ENCODE results near the gene KLC1.

Gene KLC1

GRCh38 chr14:103705118-103705503, 76.1 kb downstream of the KLC1 start:
- no peak for DNase-seq (ENCODE audit: low spot score)

GRCh38 chr14:103705504-103706284, 76.7 kb downstream of the KLC1 start:
- no peak for DNase-seq (ENCODE audit: low spot score)

- no peak for DNase-seq (ENCODE audit: low spot score)
Observed at GRCh38 chr14:103706551-103707328, 77.7 kb downstream of the KLC1 start.

- DNase-seq (ENCODE audit: low spot score): no peak
Observed at GRCh38 chr14:103707329-103708263, 78.6 kb downstream of the KLC1 start.

GRCh38 chr14:103708750-103709187, 79.8 kb downstream of the KLC1 start:
- DNase-seq (ENCODE audit: low spot score): no peak

- no peak for DNase-seq (ENCODE audit: low spot score)
Observed at GRCh38 chr14:103709814-103710213, 80.8 kb downstream of the KLC1 start.

GRCh38 chr14:103710771-103711377, 81.9 kb downstream of the KLC1 start:
- no peak for DNase-seq (ENCODE audit: low spot score)

GRCh38 chr14:103711516-103712431, 82.8 kb downstream of the KLC1 start:
- no peak for DNase-seq (ENCODE audit: low spot score)

GRCh38 chr14:103712633-103713247, 83.7 kb downstream of the KLC1 start:
- DNase-seq (ENCODE audit: low spot score): no peak

GRCh38 chr14:103713304-103714062, 84.5 kb downstream of the KLC1 start:
- no peak for DNase-seq (ENCODE audit: low spot score)

- DNase-seq (ENCODE audit: low spot score): no peak
Observed at GRCh38 chr14:103714063-103714724, 85.2 kb downstream of the KLC1 start.

- peak; percentile 99 for DNase-seq (ENCODE audit: low spot score)
Observed at GRCh38 chr14:103715052-103716000, 86.3 kb downstream of the KLC1 start, which contains the start of the genes XRCC3 and ZFYVE21. Gene XRCC3 (minus strand): TSS chr14:103715451. CDS start chr14:103711087, 4,364 bp downstream. Gene ZFYVE21 (plus strand): TSS chr14:103715810. CDS start chr14:103715842, 32 bp downstream.

GRCh38 chr14:103716091-103716801, 87.2 kb downstream of the KLC1 start:
- DNase-seq (ENCODE audit: low spot score): no peak

- DNase-seq (ENCODE audit: low spot score): no peak
Observed at GRCh38 chr14:103716899-103717411, 87.9 kb downstream of the KLC1 start.

GRCh38 chr14:103718572-103718971, 89.6 kb downstream of the KLC1 start:
- DNase-seq (ENCODE audit: low spot score): no peak

- no peak for DNase-seq (ENCODE audit: low spot score)
Observed at GRCh38 chr14:103719751-103720150, 90.7 kb downstream of the KLC1 start.

All from putamen (tissue), 1 donor.